WTC11 (cell line): ENCODE data around the gene KCNIP4.

Experiments
- CTCF ChIP-seq: fragments of 200-600 bp; IDR thresholded peaks from 2 replicates; pipeline ENCODE4 v1.8.0; 2022; ENCODE audit warnings: antibody characterized with exemption
- ESRRA ChIP-seq: sonication (generic); formaldehyde crosslinking; IDR thresholded peaks from 2 replicates; pipeline ENCODE4 v1.8.1; 2022; ENCODE audit warnings: mild to moderate bottlenecking, missing genetic modification reagents, borderline replicate concordance
- FOXJ3 ChIP-seq: sonication (generic); formaldehyde crosslinking; IDR thresholded peaks from 2 replicates; pipeline ENCODE4 v1.9.0; 2021; ENCODE audit warnings: missing genetic modification reagents, mild to moderate bottlenecking, borderline replicate concordance
- FOXK1 ChIP-seq: sonication (generic); formaldehyde crosslinking; IDR thresholded peaks from 2 replicates; pipeline ENCODE4 v1.8.0; 2022; ENCODE audit warnings: mild to moderate bottlenecking, moderate library complexity, missing genetic modification reagents
- SMAD3 ChIP-seq: sonication (generic); formaldehyde crosslinking; IDR thresholded peaks from 2 replicates; pipeline ENCODE4 v1.8.0; 2022; ENCODE audit warnings: missing genetic modification reagents, mild to moderate bottlenecking, borderline replicate concordance
- SP1 ChIP-seq: sonication (generic); formaldehyde crosslinking; conservative IDR thresholded peaks from 2 replicates; pipeline ENCODE4 v1.8.1; 2022; ENCODE audit warnings: missing genetic modification reagents
- USF1 ChIP-seq: sonication (generic); formaldehyde crosslinking; IDR thresholded peaks from 2 replicates; pipeline ENCODE4 v1.8.0; 2022; ENCODE audit warnings: mild to moderate bottlenecking, missing genetic modification reagents
- ZNF317 ChIP-seq: sonication (generic); formaldehyde crosslinking; IDR thresholded peaks from 2 replicates; pipeline ENCODE4 v1.8.1; 2023; ENCODE audit warnings: low read depth, mild to moderate bottlenecking, moderate library complexity, missing genetic modification reagents, borderline replicate concordance
- ZNF416 ChIP-seq: fragments of 250-450 bp; sonication (Bioruptor Pico); IDR thresholded peaks from 2 replicates; pipeline ENCODE4 v1.9.0; 2021; ENCODE audit warnings: mild to moderate bottlenecking, inconsistent platforms

- TF ChIP-seq SP1 (no peak), FOXJ3 (CRISPR knock-in tag) (no peak), CTCF (no peak), ESRRA (CRISPR knock-in tag) (no peak), SMAD3 (CRISPR knock-in tag) (no peak), ZNF317 (CRISPR knock-in tag) (no peak), FOXK1 (CRISPR knock-in tag) (no peak), ZNF416 (CRISPR knock-in tag) (no peak), USF1 (CRISPR knock-in tag) (no peak)
These were observed 32.8 kb downstream of the KCNIP4 start for GRCh38 chr4:21915761-21916160.
